EH (cell line): ENCODE data around the gene RNF113A.
"Not testable (repeated sequence)": the region's sequence is repeated elsewhere in the genome, so short reads cannot be mapped to it uniquely, and the experiment has no call there.

ENCODE experiments used
- DNase-seq: peaks from one replicate; pipeline ENCODE4 v3.0.0-alpha.2; 2015; ENCODE audit warnings: low read depth

RNF113A gene

GRCh38 chrX:119833905-119834304 is 37.6 kb downstream of the RNF113A start:
- no peak for DNase-seq

GRCh38 chrX:119828446-119828845 is 43.1 kb downstream of the RNF113A start:
- no peak for DNase-seq

- DNase-seq: peak; percentile 45
Measured at GRCh38 chrX:119826399-119826959, 45.1 kb downstream of the RNF113A start.

GRCh38 chrX:119824221-119824620 is 47.3 kb downstream of the RNF113A start:
- not testable (repeated sequence) for DNase-seq

GRCh38 chrX:119821703-119822102 is 49.8 kb downstream of the RNF113A start:
- DNase-seq: peak; percentile 1
